Right lobe of liver (tissue), 6 donors: Measurements from ENCODE around the gene PRR5. TPM values are rescaled to one million over a fixed set of nuclear protein-coding genes. Genes with fewer than 3 reads are reported as not detected.
A peak's percentile ranks its signal among the peaks of the same experiment; 100 is the strongest.

Experiments
- ATAC-seq, 4 donors: fragments of 200-7000 bp; cut with Tn5 transposase; one replicate each; pipeline ENCODE4 v1.9.1; 2020; ENCODE audit warnings: mild to moderate bottlenecking in 4 of 4, moderate library complexity in 4 of 4
- DNase-seq, 3 donors: peaks; one replicate each; pipeline ENCODE4 v3.0.0-alpha.2; 2020
- H3K27ac ChIP-seq, 3 donors: fragments of 200-600 bp; one replicate each; pipeline ENCODE4 v1.8.0; 2022
- H3K27me3 ChIP-seq, 2 donors: fragments of 200-600 bp; one replicate each; pipeline ENCODE4 v1.8.0; 2022
- H3K36me3 ChIP-seq, 4 donors: fragments of 200-600 bp; sonication (generic) in 1 of 4; one replicate each; pipeline versions ENCODE4 v1.5.1 to v1.8.0; 2017 to 2022; ENCODE audit warnings: control low read depth in 1 of 4
- H3K4me1 ChIP-seq, 4 donors: fragments of 200-600 bp; sonication (generic) in 1 of 4; one replicate each; pipeline versions ENCODE4 v1.5.1 to v1.8.0; 2017 to 2022; ENCODE audit warnings: control low read depth in 1 of 4
- H3K4me3 ChIP-seq, 3 donors: fragments of 200-600 bp; one replicate each; pipeline ENCODE4 v1.8.0; 2022
- H3K9me3 ChIP-seq, 4 donors: fragments of 200-600 bp; sonication (generic) in 1 of 4; one replicate each; pipeline versions ENCODE4 v1.5.1 to v1.8.0; 2017 to 2022; ENCODE audit warnings: control low read depth in 1 of 4
- CTCF ChIP-seq, 4 donors: fragments of 200-600 bp in 3 of 4; fragments of 450-650 bp in 1 of 4; IDR thresholded peaks; one replicate each; pipeline versions ENCODE4 v1.5.1 to v1.8.0; 2016 to 2022; ENCODE audit warnings: antibody characterized with exemption in 4 of 4, mild to moderate bottlenecking in 2 of 4
- POLR2A ChIP-seq: fragments of 450-650 bp; IDR thresholded peaks from one replicate; pipeline ENCODE4 v1.6.1; 2017; ENCODE audit warnings: antibody characterized with exemption, mild to moderate bottlenecking
- WGBS: methylation state at CpG from one replicate; pipeline ENCODE4 v1.1.6; 2018; ENCODE audit warnings: low coverage, low lambda C conversion rate; ENCODE audit not compliant: insufficient coverage; ENCODE audit errors: missing lambda C conversion rate; 5-methylcytosine and 5-hydroxymethylcytosine counted together
- intact Hi-C, 2 donors: fragments of 100-400 bp; cut with DNase I; formaldehyde crosslinking; loops; one replicate each; pipeline versions ENCODE4 v1.11.2 to v1.14.1; 2022
- total RNA-seq, 6 experiments: library from RNA; depleted of rRNA in 2 of 6; stranded (reverse); fragments of >200 nt in 2 of 6; fragmentation: NEBNext Ultra II Directional in 3 of 6; extraction: Animal tissue kit (Norgen Biotek cat#: 25700) in 3 of 6; gene quantifications; one replicate each; pipeline versions ENCODE4 v1.1.0 to v1.2.4, GENCODE V29; 2016 to 2023
- donor health status: DM: no; HTN: yes; CAD: no.
- donor health status: DM: no; HTN: no; CAD: no.
- donor health status: DM: no; HTN: no; CAD: no.
- donor health status: DM: no; HTN: yes; CAD: no.
- donor health status: DM: no; HTN: yes; CAD: no.

PRR5 gene
- total RNA-seq, 6 experiments from 2014 or later = 14.1 to 25.3 (median 20.2) TPM

- H3K4me3 ChIP-seq = no peak overlapping the region
- TF ChIP-seq POLR2A (no peak), CTCF (IDR thresholded peaks at IDR 0.05) (no peak)
- ATAC-seq (no peak), DNase-seq (no peak)
- H3K27me3 ChIP-seq = no peaks in the 10 kb centered on the region
- peaks cover 0 to 6% (median 0%) of the 10 kb centered on the region in 4 donors for H3K36me3 ChIP-seq
- peaks cover 0 to 3% (median 0%) of the 10 kb centered on the region in 4 donors for H3K4me1 ChIP-seq
- H3K9me3 ChIP-seq = no peaks in the 10 kb centered on the region
- intact Hi-C loops = no loop called here
- no peak overlapping the region for H3K27ac ChIP-seq
- 83% methylated on average over 26 of the region's 27 CpGs for WGBS
Measured at GRCh38 chr22:44732661-44733060, 30.7 kb downstream of the PRR5 start.

GRCh38 chr22:44733426-44734106, 31.6 kb downstream of the PRR5 start:
- ATAC-seq (no peak), DNase-seq (peak in 2 of 3 donors; percentile 10 to 47)
- WGBS = 73% methylated on average over 5 of the region's 14 CpGs
- TF ChIP-seq CTCF (IDR thresholded peaks at IDR 0.05) (no peak), POLR2A (no peak)
- Histone ChIP-seq H3K27ac (no peak overlapping the region), H3K27me3 (no peaks in the 10 kb centered on the region), H3K36me3 (peaks cover 0 to 6% (median 0%) of the 10 kb centered on the region in 4 donors), H3K9me3 (no peaks in the 10 kb centered on the region), H3K4me3 (no peak overlapping the region), H3K4me1 (peaks cover 0 to under 1% (median 0%) of the 10 kb centered on the region in 4 donors)
- intact Hi-C loops = no loop called here

- WGBS = 66% methylated on average over 6 of the region's 8 CpGs
- intact Hi-C loops = no loop called here
- H3K4me1 ChIP-seq = no peaks in the 10 kb centered on the region
Measured at GRCh38 chr22:44734278-44734677, 32.3 kb downstream of the PRR5 start.

GRCh38 chr22:44734801-44735517, 33.0 kb downstream of the PRR5 start:
- Histone ChIP-seq H3K9me3 (no peaks in the 10 kb centered on the region), H3K27me3 (no peaks in the 10 kb centered on the region), H3K36me3 (no peaks in the 10 kb centered on the region), H3K4me3 (no peak overlapping the region), H3K4me1 (no peaks in the 10 kb centered on the region), H3K27ac (no peak overlapping the region)
- WGBS = 100% methylated on average over 1 of the region's 23 CpGs
- intact Hi-C loops = loop anchor here in 1 of 2 donors (5.0 kb wide), 1 partner anchor 38 kb away; no protein-coding TSS in a partner anchor
- TF ChIP-seq CTCF (IDR thresholded peaks at IDR 0.05) = no peak
- no peak for TF ChIP-seq POLR2A
- DNase-seq (peak in 2 of 3 donors; percentile 21 to 51), ATAC-seq (peak in 1 of 4 donors; percentile 1)

More at GRCh38 chr22:44734278-44734677, 32.3 kb downstream of the PRR5 start:
- H3K27me3 ChIP-seq = no peaks in the 10 kb centered on the region
- TF ChIP-seq CTCF (IDR thresholded peaks at IDR 0.05) (no peak), POLR2A (no peak)
- H3K4me3 ChIP-seq = no peak overlapping the region
- no peak for ATAC-seq
- H3K9me3 ChIP-seq = no peaks in the 10 kb centered on the region
- peaks cover 0 to 2% (median 0%) of the 10 kb centered on the region in 4 donors for H3K36me3 ChIP-seq
- H3K27ac ChIP-seq = no peak overlapping the region
- DNase-seq = no peak
